Activated T-helper 2 cell treated with anti-CD3 and anti-CD28 coated beads, Interferon-gamma antibody, Interleukin-2, Interleukin-4, amounts not matched to agents 10 μg/mL and 5 μg/mL and 100 μg/mL, durations not matched to agents 14 hours and 24 hours and 36 hours (primary cell): ENCODE data around the gene AMOT. TPM values are rescaled to one million over a fixed set of nuclear protein-coding genes. Genes with fewer than 3 reads are reported as not detected.

Experiments used
- DNase-seq: peaks from one replicate; pipeline ENCODE4 v3.0.0; 2021; ENCODE audit warnings: low spot score
- H3K27ac Mint-ChIP-seq: one replicate; pipeline ENCODE4 v1.8.0; 2021; ENCODE audit warnings: mixed read lengths
- H3K27me3 Mint-ChIP-seq: one replicate; pipeline ENCODE4 v1.8.0; 2021; ENCODE audit warnings: low read depth, mixed read lengths
- H3K36me3 Mint-ChIP-seq: one replicate; pipeline ENCODE4 v1.8.0; 2021; ENCODE audit warnings: low read depth, mixed read lengths
- H3K4me1 Mint-ChIP-seq: one replicate; pipeline ENCODE4 v1.8.0; 2021; ENCODE audit warnings: low read depth, mixed read lengths
- H3K4me3 Mint-ChIP-seq: one replicate; pipeline ENCODE4 v1.8.0; 2021; ENCODE audit warnings: low read depth, mild to moderate bottlenecking, moderate library complexity, mixed read lengths
- H3K9me3 Mint-ChIP-seq: one replicate; pipeline ENCODE4 v1.8.0; 2021; ENCODE audit warnings: mixed read lengths
- intact Hi-C: fragments of 100-400 bp; cut with micrococcal nuclease; formaldehyde crosslinking; loops from one replicate; pipeline ENCODE4 v1.15.1; 2023
- total RNA-seq: library from RNA; stranded (reverse); gene quantifications from 2 replicates; pipeline ENCODE4 v1.2.3, GENCODE V29; 2022

Gene AMOT
- total RNA-seq, 1 donor from 2014 or later: 1.7 TPM

DNA sequence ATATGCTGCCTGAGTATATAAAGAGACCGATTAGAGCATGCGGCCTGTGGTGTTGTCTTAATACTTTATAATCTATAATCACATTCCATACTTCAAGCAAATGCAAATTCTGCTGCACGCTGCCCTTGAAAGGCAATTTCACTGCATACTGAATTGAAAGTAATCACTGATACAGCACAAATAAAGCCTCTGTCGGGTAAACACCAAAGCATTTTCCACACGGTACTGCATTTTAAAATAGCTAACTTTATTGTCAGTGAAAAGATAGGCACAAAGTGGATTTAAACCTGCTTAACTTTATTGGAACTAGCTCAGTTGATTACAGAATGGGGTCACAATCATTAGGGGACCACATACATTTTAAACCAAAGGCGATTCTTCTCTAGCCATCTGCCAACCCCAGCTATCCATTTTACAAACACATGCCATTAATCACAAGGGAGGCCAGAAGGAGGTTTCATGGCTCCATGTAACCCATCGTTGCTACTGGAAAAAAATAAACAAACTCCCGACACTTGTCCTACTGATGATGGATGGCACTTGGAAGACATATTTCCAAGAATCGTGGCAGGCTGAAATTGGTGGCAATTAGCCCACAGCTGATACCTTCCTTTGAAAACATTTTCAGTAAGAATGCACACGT, 65.9 kb downstream of the AMOT start:
- Mint-ChIP-seq H3K36me3 (no peaks in the 10 kb centered on the region), H3K27me3 (no peaks in the 10 kb centered on the region), H3K9me3 (no peaks in the 10 kb centered on the region), H3K4me3 (no peak overlapping the region), H3K4me1 (peaks cover 2% of the 10 kb centered on the region), H3K27ac (no peak overlapping the region)
- intact Hi-C loops: no loop called here
- no peak for DNase-seq

DNA sequence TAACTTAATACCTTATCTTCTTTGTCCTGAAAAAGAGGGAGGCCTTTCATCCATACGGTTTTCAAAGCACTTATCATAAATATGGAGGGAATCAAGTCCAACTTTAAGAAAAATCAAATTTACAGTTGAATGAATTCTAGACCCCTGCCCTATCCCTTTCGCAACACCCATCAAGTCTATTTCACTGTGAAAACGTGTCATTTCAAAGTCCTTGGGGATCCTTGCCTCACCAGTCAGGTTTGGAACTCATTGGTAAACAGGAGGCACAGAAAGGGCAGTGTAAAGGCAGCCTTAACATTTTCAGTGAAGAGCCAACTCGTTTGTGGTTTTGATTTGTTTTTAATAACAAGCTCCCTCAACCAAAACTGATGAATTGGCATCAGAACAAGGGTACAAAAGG, 66.5 kb downstream of the AMOT start:
- no peak for DNase-seq
- Mint-ChIP-seq H3K27ac (no peak overlapping the region), H3K4me1 (peaks cover 2% of the 10 kb centered on the region), H3K4me3 (no peak overlapping the region), H3K27me3 (no peaks in the 10 kb centered on the region), H3K36me3 (no peaks in the 10 kb centered on the region), H3K9me3 (no peaks in the 10 kb centered on the region)
- intact Hi-C loops: no loop called here

- intact Hi-C loops: no loop called here
- Mint-ChIP-seq H3K4me3 (no peak overlapping the region), H3K27me3 (no peaks in the 10 kb centered on the region), H3K36me3 (no peaks in the 10 kb centered on the region), H3K9me3 (no peaks in the 10 kb centered on the region), H3K4me1 (peaks cover 2% of the 10 kb centered on the region), H3K27ac (no peak overlapping the region)
- DNase-seq: no peak
Measured at GRCh38 chrX:112769034-112769433, 71.6 kb downstream of the AMOT start.

DNA sequence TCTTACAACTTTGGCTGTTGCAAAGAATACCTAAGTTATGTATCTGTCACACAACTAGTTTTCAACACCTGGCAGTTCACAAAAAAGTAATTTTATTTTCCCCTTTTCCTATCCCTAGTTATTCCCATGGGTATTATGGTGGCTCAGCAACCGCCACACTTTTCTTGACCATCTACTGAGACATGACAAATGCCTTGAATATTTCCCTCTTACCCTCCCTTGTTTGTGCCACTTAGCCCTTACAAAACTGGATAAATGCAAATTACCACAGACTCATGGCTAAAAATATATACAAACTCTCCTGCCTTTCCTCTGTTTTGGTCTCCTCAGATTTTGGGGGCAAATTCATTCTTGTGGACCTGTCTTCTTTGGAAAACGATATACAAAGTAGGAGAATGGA, 72.1 kb downstream of the AMOT start:
- H3K4me3 Mint-ChIP-seq: no peak overlapping the region
- no peaks in the 10 kb centered on the region for H3K36me3 Mint-ChIP-seq
- H3K4me1 Mint-ChIP-seq: peaks cover 2% of the 10 kb centered on the region
- DNase-seq: no peak
- no peak overlapping the region for H3K27ac Mint-ChIP-seq
- no peaks in the 10 kb centered on the region for H3K9me3 Mint-ChIP-seq
- intact Hi-C loops: no loop called here
- H3K27me3 Mint-ChIP-seq: no peaks in the 10 kb centered on the region

DNA sequence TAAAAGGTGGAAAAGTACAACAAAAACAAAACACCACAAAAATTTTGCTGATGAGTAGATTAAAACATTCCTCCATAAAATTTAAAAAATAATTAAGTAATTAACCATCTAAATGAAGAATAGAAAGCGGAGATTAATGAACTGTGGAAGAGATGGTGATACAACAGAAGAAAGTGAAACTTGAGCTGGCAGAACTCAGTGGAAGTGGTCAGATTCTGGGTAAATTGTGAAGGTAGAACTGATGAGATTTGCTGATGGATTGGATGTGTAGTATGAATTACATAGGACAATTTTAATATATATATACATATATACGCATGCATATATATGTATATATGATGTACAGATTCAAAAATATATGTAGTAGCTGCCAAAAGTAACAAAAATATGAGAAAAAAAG, 73.9 kb downstream of the AMOT start:
- H3K4me1 Mint-ChIP-seq: peaks cover 2% of the 10 kb centered on the region
- no peak for DNase-seq
- no peaks in the 10 kb centered on the region for H3K9me3 Mint-ChIP-seq
- no peak overlapping the region for H3K4me3 Mint-ChIP-seq
- intact Hi-C loops: no loop called here
- no peak overlapping the region for H3K27ac Mint-ChIP-seq
- no peaks in the 10 kb centered on the region for H3K36me3 Mint-ChIP-seq
- H3K27me3 Mint-ChIP-seq: no peaks in the 10 kb centered on the region

GRCh38 chrX:112761242-112762207, 79.1 kb downstream of the AMOT start:
- Mint-ChIP-seq H3K27me3 (peaks cover 3% of the 10 kb centered on the region), H3K4me1 (no peaks in the 10 kb centered on the region), H3K4me3 (no peak overlapping the region), H3K36me3 (no peaks in the 10 kb centered on the region), H3K9me3 (no peaks in the 10 kb centered on the region), H3K27ac (no peak overlapping the region)
- intact Hi-C loops: no loop called here
- DNase-seq: no peak

GRCh38 chrX:112760697-112761096, 79.9 kb downstream of the AMOT start:
- Mint-ChIP-seq H3K4me1 (no peaks in the 10 kb centered on the region), H3K4me3 (no peak overlapping the region), H3K27me3 (peaks cover 3% of the 10 kb centered on the region), H3K27ac (no peak overlapping the region), H3K36me3 (no peaks in the 10 kb centered on the region), H3K9me3 (no peaks in the 10 kb centered on the region)
- intact Hi-C loops: no loop called here
- no peak for DNase-seq

- Mint-ChIP-seq H3K36me3 (no peaks in the 10 kb centered on the region), H3K4me1 (no peaks in the 10 kb centered on the region), H3K9me3 (no peaks in the 10 kb centered on the region), H3K4me3 (no peak overlapping the region), H3K27ac (no peak overlapping the region), H3K27me3 (peaks cover 3% of the 10 kb centered on the region)
- intact Hi-C loops: no loop called here
- DNase-seq: no peak
Measured at GRCh38 chrX:112759966-112760365, 80.7 kb downstream of the AMOT start.

- H3K36me3 Mint-ChIP-seq: no peaks in the 10 kb centered on the region
- no peaks in the 10 kb centered on the region for H3K4me1 Mint-ChIP-seq
- intact Hi-C loops: no loop called here
- DNase-seq: no peak
- peaks cover 3% of the 10 kb centered on the region for H3K27me3 Mint-ChIP-seq
- no peaks in the 10 kb centered on the region for H3K9me3 Mint-ChIP-seq
- no peak overlapping the region for H3K4me3 Mint-ChIP-seq
- no peak overlapping the region for H3K27ac Mint-ChIP-seq
Measured at GRCh38 chrX:112759512-112759911, 81.1 kb downstream of the AMOT start.

- no peaks in the 10 kb centered on the region for H3K36me3 Mint-ChIP-seq
Measured at GRCh38 chrX:112757946-112758345, 82.7 kb downstream of the AMOT start.

GRCh38 chrX:112753116-112753515, 87.5 kb downstream of the AMOT start:
- intact Hi-C loops: no loop called here
- no peaks in the 10 kb centered on the region for H3K27me3 Mint-ChIP-seq
- DNase-seq: no peak
- H3K4me3 Mint-ChIP-seq: no peak overlapping the region
- no peaks in the 10 kb centered on the region for H3K9me3 Mint-ChIP-seq
- H3K27ac Mint-ChIP-seq: no peak overlapping the region
- no peaks in the 10 kb centered on the region for H3K4me1 Mint-ChIP-seq
- H3K36me3 Mint-ChIP-seq: no peaks in the 10 kb centered on the region

More at GRCh38 chrX:112757946-112758345, 82.7 kb downstream of the AMOT start:
- H3K4me1 Mint-ChIP-seq: no peaks in the 10 kb centered on the region
- H3K27me3 Mint-ChIP-seq: peaks cover 3% of the 10 kb centered on the region
- no peaks in the 10 kb centered on the region for H3K9me3 Mint-ChIP-seq
- no peak for DNase-seq
- intact Hi-C loops: no loop called here
- H3K27ac Mint-ChIP-seq: no peak overlapping the region
- no peak overlapping the region for H3K4me3 Mint-ChIP-seq

DNA sequence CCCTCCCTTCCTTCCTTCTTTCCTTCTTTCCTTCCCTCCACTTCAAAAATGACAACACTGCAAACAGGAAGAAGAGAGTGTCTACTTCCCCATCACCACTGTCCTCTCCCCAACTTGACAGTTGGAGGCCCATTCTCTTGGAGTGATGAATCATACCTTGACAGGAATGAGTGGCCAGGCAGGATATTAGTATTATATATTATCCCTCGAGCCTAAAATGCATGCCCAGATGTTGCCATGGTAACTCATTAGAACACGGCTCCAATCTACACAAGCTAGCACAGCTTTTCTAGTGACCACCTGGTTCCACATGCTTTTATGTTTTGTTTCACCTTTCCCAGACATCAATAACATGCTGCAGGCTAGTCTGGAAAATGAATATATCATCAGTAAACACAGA, 89.6 kb downstream of the AMOT start:
- no peak for DNase-seq
- no peaks in the 10 kb centered on the region for H3K36me3 Mint-ChIP-seq
- no peak overlapping the region for H3K27ac Mint-ChIP-seq
- H3K4me3 Mint-ChIP-seq: no peak overlapping the region
- H3K4me1 Mint-ChIP-seq: no peaks in the 10 kb centered on the region
- intact Hi-C loops: no loop called here
- no peaks in the 10 kb centered on the region for H3K9me3 Mint-ChIP-seq
- H3K27me3 Mint-ChIP-seq: no peaks in the 10 kb centered on the region

DNA sequence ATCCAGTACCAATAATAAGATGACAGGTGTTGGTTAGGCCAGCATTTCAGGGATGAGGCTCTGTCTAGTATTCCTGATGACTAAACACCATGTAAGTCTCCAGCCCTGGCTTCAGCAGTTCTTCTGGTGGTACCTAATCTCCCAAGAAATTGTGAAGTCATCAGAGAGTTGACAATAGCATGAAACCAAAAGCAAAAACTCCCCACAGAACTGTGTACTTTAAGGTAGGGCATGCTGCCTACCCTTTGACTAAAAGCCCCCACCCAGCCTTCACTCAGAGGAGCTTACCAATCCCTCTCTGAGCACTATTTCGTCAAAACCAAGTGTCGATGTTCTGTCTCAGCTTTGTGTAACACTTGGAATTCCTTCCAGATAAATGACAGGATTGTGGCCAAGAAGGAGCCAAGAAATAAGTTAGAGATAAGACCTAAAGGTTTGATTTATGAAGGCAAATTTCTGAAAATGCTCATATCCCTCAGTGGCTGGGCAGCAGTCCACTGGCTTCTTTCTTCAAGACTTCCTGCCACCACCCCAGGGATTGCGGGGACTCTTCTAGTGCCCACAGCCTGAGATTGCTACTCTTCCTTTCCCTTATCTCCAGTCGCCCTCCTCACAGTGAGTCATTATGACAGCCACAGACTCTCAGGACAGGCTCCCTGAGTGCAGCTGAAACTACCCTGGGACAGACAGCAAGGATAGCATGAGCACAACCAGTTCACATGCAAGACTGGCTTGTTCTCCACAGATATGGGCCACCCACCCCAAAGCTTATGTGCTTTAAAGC, 93.6 kb downstream of the AMOT start:
- no peak overlapping the region for H3K4me3 Mint-ChIP-seq
- H3K27me3 Mint-ChIP-seq: peaks cover 5% of the 10 kb centered on the region
- intact Hi-C loops: no loop called here
- DNase-seq: no peak
- no peaks in the 10 kb centered on the region for H3K9me3 Mint-ChIP-seq
- no peaks in the 10 kb centered on the region for H3K4me1 Mint-ChIP-seq
- H3K36me3 Mint-ChIP-seq: no peaks in the 10 kb centered on the region
- H3K27ac Mint-ChIP-seq: no peak overlapping the region
